ENCODE results near the gene AVL9.
A peak's percentile ranks its signal among the peaks of the same experiment; 100 is the strongest.

AVL9 gene

DNA sequence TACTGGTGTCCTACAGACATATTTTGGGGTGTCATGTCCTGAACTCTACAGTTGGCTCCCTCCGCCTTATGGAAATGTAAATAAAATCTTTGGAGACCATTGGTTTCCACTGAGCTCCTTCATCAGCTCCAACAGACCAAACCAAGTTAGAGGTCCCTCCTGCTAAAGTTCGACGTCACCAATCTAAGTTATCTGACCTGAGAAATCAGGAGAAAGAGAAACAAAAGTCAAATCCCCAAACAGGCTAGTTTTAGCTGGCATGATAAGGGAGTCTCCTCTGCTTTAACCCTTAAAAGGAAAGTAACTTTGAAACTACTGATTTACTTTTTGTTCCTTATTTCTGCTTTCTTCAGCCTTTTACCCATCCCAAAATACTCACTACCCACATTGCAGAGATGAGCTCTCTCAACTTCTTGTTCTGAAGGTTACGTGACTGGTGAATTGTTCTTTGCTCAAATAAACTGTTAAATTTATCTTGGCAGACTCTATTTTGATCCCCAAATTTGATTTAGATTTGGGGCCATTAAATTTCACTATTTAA lies 39.9 kb downstream of the AVL9 start:
- no peak for DNase-seq

DNA sequence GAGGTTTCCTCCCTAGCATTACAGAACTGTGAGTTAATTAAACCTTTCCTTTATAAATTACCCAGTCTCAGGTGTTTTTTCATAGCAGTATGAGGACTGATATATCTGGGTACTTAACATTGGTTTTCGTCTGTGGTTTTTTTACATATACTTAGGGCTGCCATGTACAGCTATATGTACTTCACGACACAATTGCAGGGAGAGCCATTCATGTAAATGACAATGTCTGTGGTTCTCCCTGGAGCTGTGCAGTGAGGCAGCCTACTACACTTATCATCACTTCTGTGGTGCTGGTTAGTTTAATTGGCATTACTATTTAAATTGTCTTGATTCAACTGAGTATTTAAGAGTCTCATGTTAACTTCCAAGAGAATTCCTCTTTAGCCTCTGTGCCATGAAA lies 40.7 kb downstream of the AVL9 start:
- no peak for DNase-seq

DNA sequence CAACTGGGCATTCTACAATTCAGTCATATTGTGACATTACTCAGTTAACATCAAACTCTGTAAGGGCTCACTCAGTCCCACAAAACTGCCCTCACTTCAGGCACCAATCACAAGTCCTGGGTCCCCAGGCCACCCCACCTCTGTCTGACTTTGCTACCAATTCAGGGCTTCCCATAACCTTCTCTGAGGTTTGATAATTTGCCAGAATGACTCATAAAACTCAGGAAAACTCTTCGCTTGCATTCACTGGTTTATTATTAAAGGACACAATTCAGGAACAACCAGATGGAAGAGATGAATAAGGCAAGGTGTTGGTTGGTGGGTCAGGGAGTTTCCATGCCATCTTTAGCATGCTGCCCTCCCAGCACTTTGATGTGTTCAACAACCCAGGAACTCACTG lies 41.3 kb downstream of the AVL9 start:
- DNase-seq = no peak

DNA sequence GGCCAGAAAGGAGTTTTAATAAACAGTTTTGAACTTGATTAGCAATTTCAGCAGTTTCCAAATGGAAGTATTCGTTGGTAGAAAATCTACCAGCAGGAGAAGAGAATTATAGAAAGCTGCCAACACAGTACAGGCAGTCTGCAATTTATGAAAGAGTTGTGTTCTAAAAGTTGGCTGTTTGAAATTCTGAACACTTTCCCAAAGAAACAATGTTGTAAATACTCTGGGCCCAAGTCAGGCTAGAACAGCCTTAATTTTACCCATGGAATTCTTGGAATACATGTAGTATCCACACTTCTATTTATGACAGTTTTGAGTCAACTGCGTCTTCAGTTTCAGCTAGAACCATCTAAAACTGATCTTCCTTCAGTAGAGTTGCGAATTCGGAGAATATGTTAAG lies 42.5 kb downstream of the AVL9 start:
- DNase-seq = no peak

DNA sequence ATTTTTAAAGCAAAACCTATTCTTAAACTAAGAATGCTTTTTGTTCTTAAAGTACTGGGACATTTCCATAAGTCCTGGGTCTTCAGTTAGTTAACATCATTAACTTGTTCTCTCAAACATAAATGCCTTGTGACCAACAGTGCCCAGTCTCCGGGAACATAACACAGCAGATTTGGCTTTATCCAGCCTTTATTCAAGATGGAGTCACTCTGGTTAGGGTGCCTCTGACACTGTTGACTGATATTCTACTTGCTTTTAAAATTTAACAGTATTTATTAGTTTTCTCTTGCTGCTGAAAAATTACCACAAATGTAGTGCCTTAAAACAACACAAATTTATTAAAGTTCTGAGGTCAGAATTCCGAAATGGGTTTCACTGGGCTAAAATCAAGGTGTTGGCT lies 44.1 kb downstream of the AVL9 start:
- no peak for DNase-seq

DNA sequence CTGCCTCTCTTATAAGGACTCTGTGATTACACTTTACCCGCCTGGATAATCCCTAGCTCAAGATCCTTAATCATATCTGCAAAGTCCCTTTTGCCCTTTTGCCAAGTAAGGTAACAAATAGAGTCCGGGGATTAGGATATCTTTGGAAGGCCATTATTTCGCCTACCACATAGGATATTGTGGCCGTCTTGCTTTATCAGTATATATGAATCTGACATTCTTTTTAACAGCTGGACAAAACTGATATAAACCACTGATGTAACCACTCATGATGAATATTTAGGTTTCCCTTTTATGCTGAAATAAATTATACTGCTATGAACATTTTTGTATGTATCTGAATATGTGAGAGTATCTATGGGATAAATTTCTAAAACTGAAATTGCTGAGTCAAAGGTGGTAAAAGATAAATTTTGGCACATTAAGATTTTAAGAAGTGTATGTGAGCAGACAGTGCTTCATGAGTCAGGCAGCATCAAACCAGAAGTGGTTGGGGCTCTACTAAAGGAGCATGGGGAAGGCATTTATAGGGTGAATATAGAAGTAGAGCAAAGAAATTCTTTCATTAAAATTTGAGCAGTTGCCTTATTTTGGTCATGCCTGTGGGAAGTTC lies 44.7 kb downstream of the AVL9 start:
- no peak for DNase-seq

DNA sequence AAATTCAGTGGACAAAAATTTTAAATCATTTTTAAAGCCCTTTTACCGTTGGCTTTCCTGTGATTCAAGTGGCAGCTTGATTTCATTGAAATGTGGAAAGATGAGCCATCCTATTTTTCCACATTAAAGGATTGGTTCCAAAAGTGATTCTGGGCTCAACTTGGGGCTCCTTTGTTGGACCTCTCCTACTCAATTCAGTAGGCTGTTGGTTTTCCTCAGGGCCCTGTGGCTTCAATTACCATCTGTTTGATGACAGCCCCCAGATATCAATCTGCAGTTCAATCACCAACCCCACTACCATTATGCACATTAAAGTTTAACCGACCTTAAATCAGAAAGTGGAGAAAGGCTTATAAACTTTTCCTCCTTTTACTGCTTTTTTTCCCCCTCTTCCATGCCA lies 47.3 kb downstream of the AVL9 start:
- no peak for DNase-seq

DNA sequence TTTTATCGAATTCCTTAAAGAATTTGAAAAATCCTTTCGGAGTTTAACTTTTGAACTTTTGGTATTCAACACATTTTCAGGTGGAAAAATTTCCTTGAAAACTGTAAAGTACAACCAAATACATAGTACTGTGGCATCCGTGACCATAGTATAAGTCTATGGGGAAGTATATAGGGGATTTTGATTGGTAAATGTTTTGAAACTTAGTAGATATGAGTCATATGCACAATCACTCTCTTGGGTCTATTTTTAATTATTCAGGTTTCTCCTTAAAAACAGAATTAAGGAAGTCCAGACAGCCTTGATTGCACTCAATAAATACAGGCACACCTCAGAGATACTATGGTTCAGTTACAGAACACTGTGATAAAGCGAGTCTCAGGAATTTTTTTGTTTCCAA lies 64.2 kb downstream of the AVL9 start:
- DNase-seq = peak; percentile 3 to 17

DNA sequence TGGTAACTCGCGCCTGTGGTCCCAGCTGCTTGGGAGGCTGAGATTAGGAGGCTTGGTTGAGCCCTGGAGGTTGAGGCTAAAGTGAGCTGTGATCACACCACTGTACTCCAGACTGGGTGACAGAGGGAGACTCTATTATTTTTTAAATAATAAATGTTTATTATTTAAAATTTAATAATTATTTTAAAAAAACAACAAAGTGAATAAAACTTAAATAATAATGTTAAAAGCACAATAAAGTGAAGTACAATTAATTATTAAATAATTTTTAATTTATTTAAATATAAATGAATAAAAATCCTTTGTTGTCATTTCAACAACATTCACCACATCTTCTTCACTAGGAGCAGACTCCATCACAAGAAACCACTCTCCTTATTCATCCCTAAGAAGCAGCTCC lies 64.8 kb downstream of the AVL9 start:
- DNase-seq = no peak

DNA sequence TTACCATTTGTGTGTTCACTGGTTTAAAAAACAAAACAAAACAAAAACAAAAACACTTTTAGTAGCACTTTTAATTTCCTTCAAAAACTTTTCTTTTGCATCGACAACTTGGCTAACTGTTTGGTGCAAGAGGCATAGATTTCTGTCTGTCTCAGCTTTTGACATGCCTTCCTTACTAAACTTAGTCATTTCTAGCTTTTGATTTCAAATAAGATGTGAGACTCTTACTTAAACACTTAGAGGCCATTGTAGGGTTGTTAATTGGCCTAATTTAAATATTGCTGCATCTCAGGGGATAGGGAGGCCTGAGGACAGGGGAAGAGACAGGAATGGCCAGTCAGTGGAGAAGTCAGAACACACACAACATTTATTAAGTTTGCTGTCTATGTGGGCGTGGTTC lies 66.3 kb downstream of the AVL9 start:
- no peak for DNase-seq

DNA sequence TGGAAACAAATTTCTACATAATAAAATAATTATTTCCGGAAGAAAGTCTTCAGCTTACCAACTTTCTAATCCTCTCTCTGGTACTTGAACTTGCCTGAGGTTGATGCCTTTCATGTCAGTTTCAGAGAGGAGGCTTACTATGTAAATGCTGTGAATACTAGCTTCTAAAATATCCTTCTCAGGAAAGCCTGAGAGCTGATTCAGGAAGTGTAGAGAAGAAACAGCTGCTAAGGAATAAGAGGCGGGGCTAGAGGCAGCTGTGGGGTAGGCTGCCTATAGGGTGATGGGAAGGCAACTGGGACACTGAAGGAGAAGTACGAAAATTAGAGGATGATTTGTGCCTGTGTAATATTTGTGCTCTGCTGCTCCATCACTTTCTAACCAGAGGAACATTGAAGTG lies 69.3 kb downstream of the AVL9 start:
- peak in 1 of 2 donors; percentile 15 for DNase-seq

DNA sequence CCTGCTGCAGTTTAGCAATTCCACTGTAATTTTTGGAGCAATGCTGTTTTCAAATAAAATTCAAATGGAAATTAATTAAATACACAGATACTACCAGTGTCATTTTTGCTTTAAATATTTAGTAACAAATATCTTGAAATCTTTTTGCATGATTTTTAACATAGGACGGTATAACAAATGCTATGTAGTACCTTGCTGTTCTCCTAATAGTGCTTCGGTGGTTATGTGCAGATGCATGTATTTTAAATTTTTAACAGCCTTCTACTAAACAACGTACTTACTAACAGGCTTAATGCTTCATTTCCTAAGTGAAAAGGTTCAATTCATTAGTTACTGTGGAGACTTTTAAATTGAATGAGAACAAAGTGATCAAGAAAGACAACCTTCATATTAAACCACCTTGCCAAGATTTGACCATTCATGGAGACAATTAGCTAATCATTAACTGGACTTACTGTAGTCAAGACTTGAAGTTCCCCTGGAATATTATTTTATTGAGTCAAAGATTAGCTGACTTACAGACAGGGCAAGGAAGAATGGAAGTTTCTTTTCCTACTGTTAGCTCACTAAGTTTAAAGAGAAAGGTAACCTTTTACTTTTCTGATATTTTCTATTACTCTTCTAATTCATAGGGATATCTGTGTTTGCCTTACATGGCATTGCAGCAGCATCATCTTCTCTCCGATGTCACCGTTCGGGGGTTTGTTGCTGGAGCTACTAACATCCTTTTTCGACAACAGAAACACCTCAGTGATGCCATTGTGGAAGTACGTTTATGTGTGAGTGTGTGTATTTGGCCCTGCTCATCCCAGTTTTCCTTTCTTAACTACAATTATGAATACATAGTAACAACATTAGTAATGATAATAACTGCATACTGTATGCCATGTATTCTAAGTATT lies 74.3 kb downstream of the AVL9 start:
- DNase-seq = no peak

DNA sequence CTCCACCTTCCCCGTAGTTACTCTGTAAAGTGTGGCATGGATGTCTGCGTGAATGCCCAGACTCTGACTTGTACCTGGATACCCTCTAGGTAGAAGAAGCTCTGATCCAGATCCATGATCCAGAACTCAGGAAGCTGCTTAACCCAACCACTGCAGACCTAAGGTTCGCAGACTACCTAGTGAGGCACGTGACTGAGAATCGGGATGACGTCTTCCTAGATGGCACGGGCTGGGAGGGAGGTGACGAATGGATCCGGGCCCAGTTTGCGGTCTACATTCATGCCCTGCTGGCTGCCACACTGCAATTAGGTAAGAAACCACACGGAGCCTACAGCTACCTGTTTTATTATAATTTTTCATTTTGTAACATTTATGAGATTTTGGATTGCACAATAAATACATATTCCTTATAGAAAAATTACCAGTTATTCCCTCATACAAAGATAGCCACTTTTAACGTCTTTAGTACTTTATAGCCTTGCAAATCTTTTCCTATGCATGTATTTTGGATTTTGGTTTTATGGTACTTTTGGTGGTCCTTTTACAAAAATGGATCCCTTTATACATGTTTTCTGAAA lies 77.9 kb downstream of the AVL9 start:
- no peak for DNase-seq

DNA sequence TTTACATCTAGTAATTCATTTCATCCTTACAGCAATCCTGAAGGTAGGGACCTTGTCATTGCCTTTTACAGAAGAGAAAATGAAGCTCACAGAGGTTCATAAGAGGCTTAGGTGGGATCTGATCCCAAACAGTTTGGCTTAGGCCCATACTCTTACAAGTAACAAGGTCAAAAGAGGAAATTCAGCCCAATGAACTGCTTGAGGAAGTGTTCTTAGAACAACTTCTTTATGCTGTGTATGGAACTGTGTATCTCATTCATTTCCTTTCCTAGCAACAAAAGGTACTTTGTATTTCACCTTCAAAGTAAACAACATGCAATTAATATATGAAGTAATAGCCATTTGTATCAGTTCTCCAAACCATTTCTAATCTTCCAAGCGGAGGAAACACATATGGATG lies 79.3 kb downstream of the AVL9 start:
- DNase-seq = no peak

DNA sequence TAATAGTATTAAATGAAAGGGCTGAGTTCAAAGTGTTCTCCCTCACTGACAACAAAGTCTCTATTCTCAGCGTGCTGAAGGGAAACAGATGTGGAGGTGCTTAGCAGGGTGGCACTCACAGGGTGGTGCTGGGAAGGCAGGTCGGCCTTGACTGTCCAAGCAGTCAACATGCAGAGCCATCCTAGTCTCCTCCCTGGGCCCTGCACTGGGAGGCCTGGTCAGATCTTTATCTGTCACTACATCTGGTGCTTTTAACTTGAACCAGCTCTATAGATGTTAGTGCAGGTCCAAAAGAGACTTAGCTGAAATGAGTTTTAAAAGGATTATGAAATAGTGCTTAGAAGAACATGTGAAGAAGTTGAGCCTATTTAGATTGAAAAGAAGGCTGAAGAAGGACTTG lies 82.1 kb downstream of the AVL9 start:
- DNase-seq = no peak

DNA sequence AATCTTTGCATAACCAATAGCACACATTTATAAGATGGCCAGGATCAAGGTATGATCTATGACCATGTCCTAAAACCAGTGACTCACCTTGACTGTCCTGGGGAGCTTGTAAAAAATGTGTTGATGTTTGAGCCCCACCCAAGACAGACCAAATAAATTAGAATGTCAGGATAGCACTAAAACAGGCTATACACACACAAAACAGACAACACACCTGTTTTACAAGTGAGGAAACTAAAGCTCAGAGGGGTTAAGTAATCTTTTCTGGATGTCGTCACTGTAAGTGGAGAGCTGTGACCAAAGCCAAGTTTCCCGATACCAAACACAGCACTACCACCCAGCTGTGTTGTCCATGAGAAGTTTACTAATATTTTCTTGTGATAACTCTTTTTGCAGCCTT lies 84.5 kb downstream of the AVL9 start:
- DNase-seq = no peak

DNA sequence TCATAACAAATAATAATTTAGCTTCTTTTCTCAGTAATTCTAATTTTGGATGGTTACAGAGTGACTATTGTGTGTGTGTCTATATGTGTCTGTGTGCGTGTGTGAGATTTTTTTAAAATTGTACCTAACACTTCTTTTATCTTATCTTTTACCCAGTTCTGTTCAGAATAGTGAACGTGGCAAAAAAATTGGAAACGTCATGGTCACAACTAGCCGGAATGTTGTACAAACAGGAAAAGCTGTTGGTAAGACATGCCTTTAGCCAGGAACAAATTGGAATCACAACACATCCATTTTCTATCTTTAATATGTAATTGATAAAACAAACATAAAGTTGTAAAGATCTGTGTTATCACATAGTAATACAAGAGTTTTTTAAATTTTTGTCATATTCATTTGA lies 85.4 kb downstream of the AVL9 start:
- DNase-seq = no peak

DNA sequence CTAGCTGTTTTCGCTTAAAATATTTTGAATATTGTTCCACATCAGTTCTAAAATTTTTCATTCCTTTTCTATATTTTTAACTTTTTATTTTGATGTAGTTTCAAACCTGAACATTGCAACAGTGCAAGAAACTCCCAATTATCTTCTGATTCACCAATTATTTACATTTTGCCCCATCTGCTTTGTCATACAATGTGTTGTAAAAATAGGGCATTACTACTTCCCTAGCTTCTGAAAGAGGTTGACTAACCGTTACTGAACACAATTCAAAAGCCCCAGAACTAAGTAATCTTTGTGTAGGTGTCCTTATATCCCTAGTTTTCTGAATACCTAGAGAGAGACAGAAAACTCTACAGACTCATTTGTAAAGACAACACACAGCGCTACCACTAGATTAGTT lies 86.7 kb downstream of the AVL9 start:
- DNase-seq = no peak

DNA sequence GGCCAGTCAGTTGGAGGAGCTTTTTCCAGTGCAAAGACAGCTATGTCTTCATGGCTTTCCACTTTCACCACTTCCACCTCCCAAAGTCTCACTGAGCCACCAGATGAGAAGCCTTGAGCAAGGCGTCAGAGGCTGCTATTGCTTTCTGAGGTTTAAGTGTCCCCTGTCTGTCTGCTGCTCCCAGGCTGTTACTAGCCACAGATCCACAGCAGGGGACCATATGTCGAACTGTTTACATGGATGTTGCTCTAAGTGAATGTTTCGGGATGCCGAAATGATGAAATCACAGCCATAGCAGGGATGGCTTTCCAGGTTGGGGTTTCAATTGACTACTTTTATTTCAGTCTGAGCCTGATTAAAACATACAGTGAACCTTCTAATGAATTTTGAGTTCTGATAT lies 88.5 kb downstream of the AVL9 start:
- DNase-seq = no peak

DNA sequence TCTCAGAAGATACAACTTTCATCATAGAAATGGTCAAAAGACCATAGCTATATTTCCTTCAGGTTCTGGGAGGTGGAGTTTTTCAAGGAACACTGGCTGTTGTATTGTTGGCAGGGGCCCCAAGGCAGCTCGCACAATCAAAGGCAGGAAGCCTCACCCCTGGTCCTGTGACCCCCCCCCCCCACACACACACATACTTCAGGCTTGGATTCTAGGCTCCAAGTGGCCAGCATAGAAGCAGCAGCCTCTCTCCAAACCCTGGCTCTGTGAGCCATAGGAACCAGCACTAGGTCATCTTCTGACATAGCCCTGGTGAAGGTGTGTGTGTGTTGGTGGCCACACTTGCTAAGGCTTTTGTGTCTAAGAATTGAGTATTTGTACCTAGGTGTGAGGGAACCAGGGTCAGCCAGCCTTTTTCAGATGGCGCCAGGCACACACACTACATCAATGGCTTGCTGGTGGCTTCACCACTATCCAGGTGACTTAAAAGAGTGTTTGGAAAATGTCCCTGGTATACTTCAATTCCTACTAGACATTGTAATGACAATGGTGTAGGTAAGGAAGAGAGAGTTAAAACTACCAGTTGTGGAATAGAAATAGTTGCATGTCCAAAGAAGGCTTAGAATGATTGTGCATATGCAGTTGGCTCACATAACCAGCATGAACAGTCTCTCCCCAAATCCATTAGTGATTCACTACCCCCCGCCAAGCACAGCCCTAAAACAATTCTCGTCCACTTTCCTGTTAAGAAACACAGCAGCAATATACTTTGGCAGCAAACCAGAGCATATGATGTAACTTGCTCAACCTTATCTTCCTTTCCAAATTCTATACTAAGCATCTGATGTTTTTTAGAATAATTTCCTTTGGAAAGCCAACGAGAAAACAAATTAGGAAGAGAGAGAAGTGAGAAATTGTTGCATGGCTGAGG lies 91.3 kb downstream of the AVL9 start:
- peak in 1 of 2 donors; percentile 29 for DNase-seq

DNA sequence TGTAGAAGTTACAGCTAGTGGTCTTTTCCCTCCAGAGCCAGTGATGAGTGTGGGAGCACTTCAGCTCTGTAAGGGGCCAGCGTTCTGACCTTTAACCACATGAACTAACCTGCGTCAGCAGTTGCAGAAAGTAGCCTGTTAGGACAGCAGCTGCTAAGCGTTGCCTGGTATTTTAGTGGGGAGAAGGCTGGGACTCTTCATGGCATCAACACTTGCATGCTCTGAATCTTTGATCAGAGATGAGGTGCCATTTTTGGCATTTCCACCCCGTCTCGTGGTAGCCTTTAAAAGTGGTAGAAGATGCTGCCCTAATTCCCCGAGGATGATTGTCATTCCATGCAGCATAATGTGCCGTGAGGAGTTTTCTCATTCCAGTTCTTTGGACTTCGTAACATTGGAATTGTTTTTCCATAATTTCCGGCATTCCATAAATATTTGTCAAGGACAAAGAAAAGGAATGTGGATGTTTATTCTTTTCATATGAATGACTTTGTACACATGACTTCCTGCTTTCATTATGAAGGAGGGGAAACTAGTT lies 92.2 kb downstream of the AVL9 start:
- DNase-seq = no peak

DNA sequence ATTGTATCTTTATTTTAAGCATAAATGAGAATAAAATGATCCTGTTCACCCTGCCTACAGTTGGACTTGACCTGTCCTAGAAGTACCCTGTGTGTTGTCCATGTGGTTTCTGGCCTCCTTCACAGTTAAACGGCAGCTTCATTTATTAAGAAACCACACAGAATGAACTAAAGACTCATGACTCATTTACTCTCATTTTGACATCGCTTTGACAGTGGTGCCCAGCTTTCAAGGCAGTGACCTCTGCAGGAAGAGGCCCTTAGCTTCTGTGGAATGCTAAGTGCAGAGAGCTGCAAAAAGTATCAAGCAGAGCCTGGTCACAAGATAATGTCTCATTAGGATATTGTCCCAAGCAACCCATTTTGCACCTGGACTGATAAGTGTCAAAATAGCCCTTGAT lies 93.4 kb downstream of the AVL9 start:
- peak; percentile 35 to 40 for DNase-seq
